Germinal center (tissue), 1 donor: Measurements from ENCODE around the gene FRG2C.
"Not testable (repeated sequence)": the region's sequence is repeated elsewhere in the genome, so short reads cannot be mapped to it uniquely, and the experiment has no call there.

Experiments used
- DNase-seq: peaks from one replicate; pipeline ENCODE4 v3.0.0; 2012; ENCODE audit warnings: mixed read lengths, low spot score

The FRG2C gene

GRCh38 chr3:75664028-75664427 lies at the start of gene FRG2C:
Gene FRG2C, plus strand, starts transcription at chr3:75664328. Its CDS starts 52 bp downstream, at chr3:75664380.
- DNase-seq: not testable (repeated sequence)

GRCh38 chr3:75618666-75619305 lies 45.3 kb upstream of the FRG2C start:
- DNase-seq: not testable (repeated sequence)

DNA sequence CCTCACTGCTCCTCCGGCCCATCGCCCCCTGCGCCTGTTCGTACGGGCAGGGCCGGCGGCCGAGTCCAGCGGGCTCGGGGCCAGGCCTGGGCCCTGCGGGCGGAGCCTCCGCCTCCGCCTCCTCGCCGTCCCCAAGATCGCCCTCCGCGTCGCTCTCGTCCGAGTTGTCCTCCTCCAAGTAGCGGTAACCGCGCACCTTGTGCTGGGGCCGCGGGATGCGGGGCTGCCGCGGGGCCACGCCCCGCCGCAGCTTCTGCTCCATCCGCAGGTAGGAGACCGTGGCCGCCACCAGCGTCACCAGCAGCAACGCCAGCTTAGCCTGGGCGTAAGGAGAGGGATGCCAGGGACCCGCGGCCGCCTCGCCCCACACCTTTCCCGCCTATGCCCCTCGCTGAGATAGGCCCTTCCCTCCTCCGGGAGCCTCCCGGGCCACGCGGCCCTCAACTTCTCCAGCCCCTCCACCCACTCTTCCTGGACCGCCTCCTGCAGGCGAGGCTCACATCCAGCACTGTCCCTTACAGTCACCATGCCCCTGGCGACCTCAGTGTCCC lies 44.6 kb upstream of the FRG2C start:
- DNase-seq: not testable (repeated sequence)

- DNase-seq: not testable (repeated sequence)
Observed at GRCh38 chr3:75621772-75622171, 42.4 kb upstream of the FRG2C start.

- not testable (repeated sequence) for DNase-seq
Observed at GRCh38 chr3:75623656-75624055, 40.5 kb upstream of the FRG2C start.

- DNase-seq: not testable (repeated sequence)
Observed at GRCh38 chr3:75630887-75631535, 33.1 kb upstream of the FRG2C start.

GRCh38 chr3:75631541-75631940 lies 32.6 kb upstream of the FRG2C start:
- no peak for DNase-seq

DNA sequence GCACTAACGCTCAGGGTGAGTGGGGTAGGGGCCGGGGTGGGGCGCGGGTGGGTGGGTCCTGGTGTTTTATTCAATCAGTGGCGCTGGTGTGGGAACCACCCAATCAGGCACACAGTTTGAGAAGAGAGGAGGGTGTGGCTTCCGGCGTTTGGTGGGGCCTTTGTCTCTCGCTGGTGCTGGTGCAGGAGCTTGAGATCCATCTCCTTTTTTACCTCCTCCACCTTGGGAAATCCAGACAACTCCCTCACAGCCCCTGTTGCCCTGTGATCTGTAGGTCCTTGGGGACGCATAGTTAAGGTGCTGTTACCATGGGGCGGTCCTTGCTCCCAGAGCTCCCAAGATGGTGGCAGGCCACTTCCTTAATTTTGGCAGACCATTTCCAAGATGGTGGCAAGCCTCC lies 25.2 kb upstream of the FRG2C start:
- not testable (repeated sequence) for DNase-seq

GRCh38 chr3:75641107-75641517 lies 23.0 kb upstream of the FRG2C start:
- not testable (repeated sequence) for DNase-seq

DNA sequence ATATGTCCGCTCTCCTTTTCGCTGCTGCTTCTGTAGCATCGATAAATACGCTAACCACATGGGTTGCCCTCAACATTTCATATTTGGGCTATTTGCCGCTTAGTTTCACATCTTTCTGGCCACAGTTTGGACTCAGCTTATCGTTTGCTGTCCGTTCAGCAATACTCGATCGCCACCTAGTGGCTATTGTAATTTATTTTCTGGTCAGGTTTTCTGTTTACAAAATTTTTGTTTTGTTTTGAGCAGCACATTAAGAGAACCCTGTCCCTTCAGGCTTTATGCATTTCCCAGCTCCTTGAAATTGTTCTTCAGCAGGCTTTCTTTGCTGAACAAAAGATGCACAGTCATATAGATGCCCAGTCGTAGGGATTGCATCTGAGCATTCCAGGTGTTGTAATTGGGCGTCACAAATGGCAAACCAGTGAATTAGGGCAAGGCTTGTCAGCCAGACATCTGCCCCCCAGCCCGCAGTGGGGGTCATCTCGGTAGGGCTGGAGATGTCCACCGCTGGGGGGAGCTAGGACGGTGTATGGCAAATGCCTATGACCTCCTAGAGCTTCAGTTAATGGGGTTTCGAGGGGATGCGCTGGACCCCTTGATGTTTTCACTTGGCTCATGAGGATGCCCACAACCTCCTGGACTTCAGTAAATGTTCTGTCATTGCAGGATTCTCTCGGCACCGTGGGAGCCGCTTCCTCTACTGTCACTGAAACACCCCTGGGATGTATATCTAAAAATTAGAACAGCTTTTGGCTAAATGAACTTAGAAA lies 20.9 kb upstream of the FRG2C start:
- DNase-seq: not testable (repeated sequence)

DNA sequence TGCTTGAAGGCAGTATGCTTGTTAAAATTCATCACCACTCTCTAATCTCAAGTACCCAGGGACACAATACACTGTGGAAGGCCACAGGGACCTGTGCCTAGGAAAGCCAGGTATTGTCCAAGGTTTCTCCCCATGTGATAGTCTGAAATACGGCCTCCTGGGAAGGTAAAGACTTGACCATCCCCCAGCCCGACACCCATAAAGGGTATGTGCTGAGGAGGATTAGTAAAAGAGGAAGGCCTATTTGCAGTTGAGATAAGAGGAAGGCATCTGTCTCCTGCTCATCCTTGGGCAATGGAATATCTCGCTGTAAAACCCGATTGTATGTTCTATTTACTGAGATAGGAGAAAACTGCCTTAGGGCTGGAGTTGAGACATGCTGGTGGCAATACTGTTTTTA lies 18.6 kb upstream of the FRG2C start:
- DNase-seq: not testable (repeated sequence)

DNA sequence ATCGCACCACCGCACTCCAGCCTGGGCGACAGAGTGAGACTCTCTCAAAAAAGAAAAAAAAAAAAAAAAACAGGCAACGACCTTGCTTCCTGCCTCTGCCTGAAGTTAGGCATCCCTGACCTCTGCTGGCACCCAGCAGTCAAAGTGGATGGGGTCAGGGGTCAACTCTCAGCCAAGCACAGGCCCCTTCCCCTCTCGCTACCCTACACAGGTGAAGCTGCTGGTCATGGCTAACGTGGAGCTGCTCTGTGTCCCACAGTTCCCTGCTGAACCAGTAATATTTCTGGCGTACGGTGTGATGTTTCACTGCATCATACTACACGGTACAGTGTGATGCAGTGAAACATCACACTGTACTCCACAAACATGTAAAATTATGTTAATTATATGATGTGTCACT lies 13.9 kb upstream of the FRG2C start:
- DNase-seq: no peak

- DNase-seq: not testable (repeated sequence)
Observed at GRCh38 chr3:75655101-75655904, 8.8 kb upstream of the FRG2C start.

GRCh38 chr3:75655956-75656355 lies 8.2 kb upstream of the FRG2C start:
- not testable (repeated sequence) for DNase-seq

- DNase-seq: not testable (repeated sequence)
Observed at GRCh38 chr3:75658411-75659107, 5.6 kb upstream of the FRG2C start.

- DNase-seq: not testable (repeated sequence)
Observed at GRCh38 chr3:75659108-75659433, 5.1 kb upstream of the FRG2C start.

- DNase-seq: not testable (repeated sequence)
Observed at GRCh38 chr3:75665626-75666025, 1.5 kb downstream of the FRG2C start.

GRCh38 chr3:75667757-75668701 lies 3.9 kb downstream of the FRG2C start:
- not testable (repeated sequence) for DNase-seq

DNA sequence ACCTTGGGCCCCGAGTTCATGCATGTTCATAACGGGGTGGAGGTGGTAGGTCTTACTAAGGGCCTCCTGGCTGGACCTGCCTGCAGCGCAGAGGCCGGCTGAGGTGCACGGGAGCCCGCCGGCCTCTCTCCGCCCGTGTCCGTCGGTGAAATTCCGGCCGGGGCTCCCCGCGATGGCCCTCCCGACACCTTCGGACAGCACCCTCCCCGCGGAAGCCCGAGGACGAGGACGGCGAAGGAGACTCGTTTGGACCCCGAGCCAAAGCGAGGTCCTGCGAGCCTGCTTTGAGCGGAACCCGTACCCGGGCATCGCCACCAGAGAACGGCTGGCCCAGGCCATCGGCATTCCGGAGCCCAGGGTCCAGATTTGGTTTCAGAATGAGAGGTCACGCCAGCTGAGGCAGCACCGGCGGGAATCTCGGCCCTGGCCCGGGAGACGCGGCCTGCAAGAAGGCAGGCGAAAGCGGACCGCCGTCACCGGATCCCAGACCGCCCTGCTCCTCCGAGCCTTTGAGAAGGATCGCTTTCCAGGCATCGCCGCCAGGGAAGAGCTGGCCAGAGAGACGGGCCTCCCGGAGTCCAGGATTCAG lies 4.7 kb downstream of the FRG2C start:
- not testable (repeated sequence) for DNase-seq
